Measurements from ENCODE around the gene CGREF1.
A peak's percentile ranks its signal among the peaks of the same experiment; 100 is the strongest.
"Not testable (repeated sequence)": the region's sequence is repeated elsewhere in the genome, so short reads cannot be mapped to it uniquely, and the experiment has no call there.

Gene CGREF1

GRCh38 chr2:27088634-27089033, 30.3 kb downstream of the CGREF1 start:
- no peak for DNase-seq (ENCODE audit: low read depth, low spot score)

- DNase-seq (ENCODE audit: low read depth, low spot score), result no peak
Measured at GRCh38 chr2:27087823-27088410, 31.0 kb downstream of the CGREF1 start.

GRCh38 chr2:27086724-27087593, 32.0 kb downstream of the CGREF1 start, which contains the start of gene KHK:
Gene KHK, plus strand, starts transcription at chr2:27086772. Its CDS starts 488 bp downstream, at chr2:27087260.
- DNase-seq (ENCODE audit: low read depth, low spot score), result no peak

- peak; percentile 83 for DNase-seq (ENCODE audit: low read depth, low spot score)
Measured at GRCh38 chr2:27086090-27086723, 32.7 kb downstream of the CGREF1 start.

- no peak for DNase-seq (ENCODE audit: low read depth, low spot score)
Measured at GRCh38 chr2:27085673-27086089, 33.2 kb downstream of the CGREF1 start.

GRCh38 chr2:27085062-27085672, 33.8 kb downstream of the CGREF1 start:
- no peak for DNase-seq (ENCODE audit: low read depth, low spot score)

GRCh38 chr2:27084297-27085061, 34.4 kb downstream of the CGREF1 start:
- DNase-seq (ENCODE audit: low read depth, low spot score), result no peak

- no peak for DNase-seq (ENCODE audit: low read depth, low spot score)
Measured at GRCh38 chr2:27083410-27084296, 35.3 kb downstream of the CGREF1 start.

GRCh38 chr2:27082773-27083409, 36.0 kb downstream of the CGREF1 start:
- DNase-seq (ENCODE audit: low read depth, low spot score), result no peak

- no peak for DNase-seq (ENCODE audit: low read depth, low spot score)
Measured at GRCh38 chr2:27081984-27082772, 36.8 kb downstream of the CGREF1 start.

GRCh38 chr2:27080603-27080936, 38.4 kb downstream of the CGREF1 start:
- DNase-seq (ENCODE audit: low read depth, low spot score), result no peak

GRCh38 chr2:27080140-27080469, 38.8 kb downstream of the CGREF1 start:
- no peak for DNase-seq (ENCODE audit: low read depth, low spot score)

GRCh38 chr2:27079233-27080139, 39.4 kb downstream of the CGREF1 start:
- no peak for DNase-seq (ENCODE audit: low read depth, low spot score)

- peak; percentile 90 for DNase-seq (ENCODE audit: low read depth, low spot score)
Measured at GRCh38 chr2:27078267-27079194, 40.4 kb downstream of the CGREF1 start, which contains the start of gene EMILIN1. Gene EMILIN1, plus strand, starts transcription at chr2:27078615. Its CDS starts 451 bp downstream, at chr2:27079066.

GRCh38 chr2:27077231-27077630, 41.7 kb downstream of the CGREF1 start:
- no peak for DNase-seq (ENCODE audit: low read depth, low spot score)

- DNase-seq (ENCODE audit: low read depth, low spot score), result no peak
Measured at GRCh38 chr2:27076323-27076722, 42.6 kb downstream of the CGREF1 start.

- not testable (repeated sequence) for DNase-seq (ENCODE audit: low read depth, low spot score)
Measured at GRCh38 chr2:27075566-27075871, 43.4 kb downstream of the CGREF1 start.

All from smooth muscle cell of the brain vasculature (primary cell).